ENCODE results near the gene FADD.
"Not testable (repeated sequence)": the region's sequence is repeated elsewhere in the genome, so short reads cannot be mapped to it uniquely, and the experiment has no call there.

FADD gene

DNA sequence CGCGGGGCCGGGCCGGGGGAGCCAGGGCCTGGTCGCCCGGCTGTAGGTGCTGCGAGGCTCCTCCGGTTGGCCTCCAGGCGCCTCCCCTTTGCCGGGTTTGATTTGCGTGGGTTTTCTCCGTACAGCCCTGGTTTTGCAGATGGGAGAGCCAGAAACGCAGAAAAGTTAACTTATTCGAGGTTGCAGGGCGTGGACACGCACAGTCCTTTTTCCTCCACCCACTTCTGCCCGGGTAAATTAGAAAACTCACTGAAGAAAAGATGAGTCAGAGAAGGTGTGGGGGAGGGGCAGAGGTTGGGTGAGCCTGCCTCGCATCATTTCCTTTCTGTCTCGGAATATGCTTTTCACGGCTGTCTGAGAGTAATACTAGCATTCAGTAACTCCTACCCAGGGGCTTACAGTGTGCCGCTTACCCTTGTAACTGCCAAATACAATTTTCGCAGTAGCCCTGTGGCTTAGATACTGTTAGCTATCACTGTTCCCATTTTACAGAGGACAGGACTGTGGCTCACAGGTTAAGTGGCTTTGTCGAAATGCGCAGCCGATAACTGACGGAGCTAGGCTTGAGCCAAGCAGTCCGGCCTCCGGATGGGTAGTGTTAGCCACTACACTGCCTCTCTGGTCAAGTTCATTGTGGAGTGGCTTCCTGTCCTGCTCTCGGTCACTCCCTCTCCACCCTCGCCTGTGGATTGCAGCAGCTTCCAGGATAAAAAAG is 812 bp downstream of the FADD start:
- DNase-seq (ENCODE audit: low read depth in 2 of 3, low spot score in 2 of 3): peak; percentile 42 to 80 (median 59)

DNA sequence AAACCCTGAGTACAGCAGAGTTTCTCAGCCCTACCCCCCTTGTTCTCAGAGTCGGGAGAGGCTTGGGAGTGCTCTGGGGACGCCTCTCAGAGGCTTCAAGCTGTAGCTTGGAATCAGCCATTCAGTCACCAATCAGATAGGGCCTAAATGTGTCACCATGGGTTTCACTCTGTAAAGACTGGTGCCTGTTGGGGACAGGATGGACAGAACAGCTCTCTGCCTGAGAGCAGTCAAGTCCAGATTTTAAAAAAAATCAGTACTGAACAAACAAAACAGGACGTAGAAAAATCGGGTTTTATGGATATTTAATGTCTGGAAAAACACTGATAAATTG is 1.3 kb downstream of the FADD start:
- no peak for DNase-seq (ENCODE audit: low read depth in 2 of 3, low spot score in 2 of 3)

DNA sequence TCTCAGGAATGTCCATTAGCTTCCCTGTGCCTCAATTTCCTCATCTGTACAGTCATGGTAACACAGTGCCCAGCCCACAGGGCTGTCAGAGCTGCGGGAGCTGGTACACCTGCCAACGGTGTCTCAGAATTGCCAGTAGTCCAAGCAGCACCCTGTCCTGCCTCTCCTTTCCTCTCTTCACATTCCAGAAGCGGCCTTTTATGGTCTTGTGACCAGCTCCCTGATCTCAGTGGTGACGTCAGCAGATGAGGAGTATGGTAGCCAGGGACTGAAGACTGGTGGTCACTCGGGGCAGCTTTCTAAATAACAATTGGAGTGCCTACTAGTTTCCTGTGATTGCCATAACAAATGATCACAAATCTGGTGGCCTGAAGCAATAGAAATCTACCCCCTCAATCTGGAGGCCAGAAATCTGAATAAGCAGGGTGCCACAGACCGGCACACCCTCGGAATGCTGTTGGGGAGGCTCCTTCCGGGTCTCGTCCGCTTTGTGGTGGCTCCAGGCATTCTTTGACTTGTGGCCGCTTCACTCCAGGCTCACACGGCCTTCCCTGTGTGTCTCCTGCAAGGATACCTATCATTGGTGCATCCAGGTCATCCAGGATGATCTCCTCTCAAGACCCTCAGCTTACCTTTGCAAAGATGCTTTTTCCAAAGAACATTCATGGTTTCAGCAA is 2.1 kb downstream of the FADD start:
- DNase-seq (ENCODE audit: low read depth in 2 of 3, low spot score in 2 of 3): no peak

DNA sequence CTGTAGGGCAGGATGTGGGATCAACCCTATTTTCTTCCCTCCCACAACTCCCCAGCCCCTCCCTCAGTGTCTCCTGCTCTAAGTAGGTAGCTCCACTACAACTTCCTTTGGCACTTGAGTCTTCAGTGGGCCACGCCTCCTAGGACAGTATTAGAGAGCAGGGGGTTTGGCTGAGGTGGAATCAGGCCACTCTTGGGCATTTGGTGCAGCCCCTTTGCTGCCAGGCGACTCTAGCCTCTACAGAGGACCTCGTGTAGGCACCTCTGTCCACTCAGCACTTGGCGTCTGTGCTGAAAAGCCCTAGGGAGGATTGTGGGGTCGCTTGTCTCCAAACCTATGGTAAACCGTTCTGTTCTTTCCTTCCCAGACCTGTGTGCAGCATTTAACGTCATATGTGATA is 2.7 kb downstream of the FADD start:
- DNase-seq (ENCODE audit: low read depth in 2 of 3, low spot score in 2 of 3): no peak

DNA sequence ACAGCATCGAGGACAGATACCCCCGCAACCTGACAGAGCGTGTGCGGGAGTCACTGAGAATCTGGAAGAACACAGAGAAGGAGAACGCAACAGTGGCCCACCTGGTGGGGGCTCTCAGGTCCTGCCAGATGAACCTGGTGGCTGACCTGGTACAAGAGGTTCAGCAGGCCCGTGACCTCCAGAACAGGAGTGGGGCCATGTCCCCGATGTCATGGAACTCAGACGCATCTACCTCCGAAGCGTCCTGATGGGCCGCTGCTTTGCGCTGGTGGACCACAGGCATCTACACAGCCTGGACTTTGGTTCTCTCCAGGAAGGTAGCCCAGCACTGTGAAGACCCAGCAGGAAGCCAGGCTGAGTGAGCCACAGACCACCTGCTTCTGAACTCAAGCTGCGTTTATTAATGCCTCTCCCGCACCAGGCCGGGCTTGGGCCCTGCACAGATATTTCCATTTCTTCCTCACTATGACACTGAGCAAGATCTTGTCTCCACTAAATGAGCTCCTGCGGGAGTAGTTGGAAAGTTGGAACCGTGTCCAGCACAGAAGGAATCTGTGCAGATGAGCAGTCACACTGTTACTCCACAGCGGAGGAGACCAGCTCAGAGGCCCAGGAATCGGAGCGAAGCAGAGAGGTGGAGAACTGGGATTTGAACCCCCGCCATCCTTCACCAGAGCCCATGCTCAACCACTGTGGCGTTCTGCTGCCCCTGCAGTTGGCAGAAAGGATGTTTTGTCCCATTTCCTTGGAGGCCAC is 3.3 kb downstream of the FADD start:
- no peak for DNase-seq (ENCODE audit: low read depth in 2 of 3, low spot score in 2 of 3)

DNA sequence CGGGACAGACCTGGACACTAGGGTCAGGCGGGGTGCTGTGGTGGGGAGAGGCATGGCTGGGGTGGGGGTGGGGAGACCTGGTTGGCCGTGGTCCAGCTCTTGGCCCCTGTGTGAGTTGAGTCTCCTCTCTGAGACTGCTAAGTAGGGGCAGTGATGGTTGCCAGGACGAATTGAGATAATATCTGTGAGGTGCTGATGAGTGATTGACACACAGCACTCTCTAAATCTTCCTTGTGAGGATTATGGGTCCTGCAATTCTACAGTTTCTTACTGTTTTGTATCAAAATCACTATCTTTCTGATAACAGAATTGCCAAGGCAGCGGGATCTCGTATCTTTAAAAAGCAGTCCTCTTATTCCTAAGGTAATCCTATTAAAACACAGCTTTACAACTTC is 3.9 kb downstream of the FADD start:
- DNase-seq (ENCODE audit: low read depth in 2 of 3, low spot score in 2 of 3): no peak

DNA sequence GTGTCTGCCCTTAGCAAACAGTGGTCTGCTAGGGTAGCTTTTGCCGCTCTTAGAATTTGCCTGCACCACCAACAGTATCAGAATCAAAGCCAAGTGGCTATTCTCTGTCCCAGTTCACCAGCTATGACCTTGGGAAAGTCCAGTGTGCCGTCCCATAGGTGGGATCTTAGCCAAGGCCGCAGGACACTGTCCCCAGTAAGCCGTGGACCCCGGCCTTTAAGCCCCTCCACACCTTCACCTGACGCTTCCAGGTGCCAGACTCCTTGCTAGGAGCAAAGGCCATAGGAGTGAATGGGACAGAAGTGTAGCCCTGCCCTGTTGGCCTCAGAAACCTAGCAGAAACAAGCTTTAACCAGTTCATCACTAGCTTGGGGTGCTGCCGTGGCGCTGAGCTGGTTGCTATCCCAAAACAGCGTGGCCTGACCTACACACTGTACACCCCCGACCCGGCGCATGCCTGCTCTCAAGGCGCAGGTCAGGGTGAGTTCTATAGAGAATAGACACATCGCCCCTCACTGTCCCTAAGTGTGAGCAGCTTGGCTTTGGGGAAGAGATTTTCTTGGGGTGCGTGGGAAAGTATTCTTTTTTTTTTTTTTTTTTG is 4.5 kb downstream of the FADD start:
- DNase-seq (ENCODE audit: low read depth in 2 of 3, low spot score in 2 of 3): no peak

DNA sequence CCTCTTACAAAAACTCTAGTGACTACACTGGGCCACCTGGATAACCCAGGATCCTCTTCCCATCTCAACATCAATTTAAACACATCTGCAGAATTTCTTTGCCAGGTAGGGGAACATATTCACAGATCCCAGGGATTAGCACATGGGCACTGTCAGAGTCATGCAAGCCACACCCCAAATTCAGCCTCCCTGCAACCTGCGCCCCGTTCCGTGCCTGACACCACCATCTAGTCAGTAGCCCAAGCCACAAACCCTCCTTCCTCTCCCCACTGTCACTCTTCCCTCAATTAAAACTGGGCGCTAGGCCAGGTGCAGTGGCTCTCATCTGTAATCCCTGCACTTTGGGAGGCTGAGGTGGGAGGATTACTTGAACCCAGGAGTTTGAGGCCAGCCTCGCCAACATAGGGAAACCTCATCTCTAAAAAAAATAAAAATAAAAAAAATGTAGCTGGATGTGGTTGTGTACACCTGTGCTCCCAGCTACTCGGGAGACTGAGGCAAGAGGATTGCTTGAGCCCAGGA is 6.4 kb downstream of the FADD start:
- DNase-seq (ENCODE audit: low read depth in 2 of 3, low spot score in 2 of 3): no peak

DNA sequence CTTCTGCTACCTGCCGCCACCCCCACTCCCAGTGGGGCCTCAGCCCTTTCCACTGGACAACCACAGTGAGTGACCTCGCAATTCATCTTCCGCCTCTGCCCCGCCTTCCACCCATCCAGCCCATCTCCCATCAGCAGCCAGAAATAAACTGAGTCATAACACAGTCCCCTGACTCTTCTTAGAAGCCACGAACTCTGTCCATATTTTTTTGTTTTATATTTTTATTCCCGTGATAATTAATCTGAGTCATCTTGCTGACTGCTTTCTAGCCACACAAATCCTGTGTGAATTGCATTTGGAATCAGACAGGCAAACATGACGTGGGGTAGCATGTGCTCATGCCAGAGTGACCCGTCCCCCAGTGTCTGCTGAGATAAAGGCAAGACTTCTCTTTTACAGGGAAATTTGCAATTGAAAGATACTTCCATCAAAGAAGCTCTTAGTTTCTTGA is 7.0 kb downstream of the FADD start:
- DNase-seq (ENCODE audit: low read depth in 2 of 3, low spot score in 2 of 3): no peak

DNA sequence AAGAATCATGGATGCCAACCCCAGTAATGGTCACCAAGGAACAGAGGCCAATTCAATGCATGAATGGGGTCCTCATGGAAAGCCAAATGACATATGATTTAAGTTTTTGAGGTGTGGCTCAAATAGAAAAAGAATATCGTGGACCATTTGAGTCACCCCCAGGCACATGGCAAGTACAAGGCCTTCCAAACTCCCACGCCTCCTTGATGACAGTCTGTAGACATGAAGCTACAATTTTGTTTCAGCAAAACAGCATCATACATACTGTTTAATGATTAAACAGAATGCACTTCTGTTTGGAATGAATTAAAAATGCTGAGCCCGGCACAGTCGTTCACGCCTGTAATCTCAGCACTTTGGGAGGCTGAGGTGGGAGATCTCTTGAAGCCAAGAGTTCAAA is 7.4 kb downstream of the FADD start:
- no peak for DNase-seq (ENCODE audit: low read depth in 2 of 3, low spot score in 2 of 3)

DNA sequence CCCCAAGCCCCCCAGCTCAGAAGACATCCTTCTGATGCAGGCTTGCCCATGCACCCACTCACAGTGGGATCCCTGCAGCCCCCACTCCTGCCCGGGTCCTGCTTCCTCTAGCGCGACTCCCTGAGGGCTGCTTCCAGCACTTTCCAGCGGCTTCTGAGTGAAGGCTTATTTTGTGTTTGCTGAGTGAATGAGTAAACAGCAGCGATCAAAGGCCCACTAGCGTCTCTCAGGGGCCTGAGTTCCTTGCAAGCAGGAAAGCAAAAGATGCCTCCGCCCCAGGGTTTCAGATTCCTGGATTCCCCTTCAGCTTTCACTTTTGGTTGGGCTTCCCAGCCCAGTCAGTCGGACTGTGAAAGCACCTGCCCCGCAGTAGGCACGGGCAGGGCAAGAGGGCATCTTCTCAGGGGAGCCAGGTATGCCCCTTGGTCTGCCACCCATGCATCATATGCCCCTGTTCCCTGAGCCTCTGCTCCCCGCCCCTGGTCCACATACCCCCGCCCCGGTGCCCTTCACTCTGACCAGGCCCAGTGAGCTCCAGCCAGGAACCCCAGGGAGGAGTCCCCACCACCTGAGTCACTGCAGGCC is 9.2 kb downstream of the FADD start:
- DNase-seq (ENCODE audit: low read depth in 2 of 3, low spot score in 2 of 3): no peak

DNA sequence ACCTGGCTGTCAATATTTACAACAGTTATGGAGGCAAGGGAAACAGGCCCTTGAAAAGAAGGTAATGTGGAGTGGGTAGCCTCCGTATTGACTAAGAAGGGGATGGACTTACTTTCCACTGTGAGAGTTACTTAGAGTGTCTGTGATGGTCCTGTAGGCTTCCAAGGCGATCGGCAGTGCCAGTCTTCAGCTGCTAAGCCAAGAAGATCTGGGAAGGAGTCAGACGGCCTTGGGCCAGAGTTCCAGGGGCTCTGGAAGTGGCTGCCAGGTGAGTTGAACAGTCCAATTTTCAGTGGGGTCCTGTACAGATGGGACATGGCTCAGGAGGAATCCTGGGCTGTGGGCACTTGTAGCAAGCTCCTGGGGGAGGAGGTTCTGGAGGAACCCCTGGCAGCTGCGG is 14.3 kb downstream of the FADD start:
- not testable (repeated sequence) for DNase-seq (ENCODE audit: low read depth in 2 of 3, low spot score in 2 of 3)

DNA sequence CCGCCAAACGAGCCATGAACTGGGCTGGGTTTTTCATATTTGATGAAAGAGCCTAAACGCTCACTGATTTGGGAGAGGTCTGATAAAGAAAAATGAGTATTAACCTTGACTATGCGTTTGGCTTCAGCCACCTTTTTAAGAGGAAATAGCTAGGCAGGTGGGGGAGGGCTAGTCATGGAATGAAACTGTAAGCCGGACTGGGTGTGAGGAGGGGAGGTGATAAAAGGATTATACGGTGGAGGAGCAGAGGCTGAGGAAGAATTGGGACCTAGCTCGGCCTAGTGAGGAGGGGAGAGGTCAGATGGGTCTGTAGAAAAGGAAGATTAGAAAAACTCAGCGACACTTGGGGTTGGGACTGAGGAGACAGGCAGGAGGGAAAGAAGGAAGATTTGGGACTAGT is 15.0 kb downstream of the FADD start:
- not testable (repeated sequence) for DNase-seq (ENCODE audit: low read depth in 2 of 3, low spot score in 2 of 3)

DNA sequence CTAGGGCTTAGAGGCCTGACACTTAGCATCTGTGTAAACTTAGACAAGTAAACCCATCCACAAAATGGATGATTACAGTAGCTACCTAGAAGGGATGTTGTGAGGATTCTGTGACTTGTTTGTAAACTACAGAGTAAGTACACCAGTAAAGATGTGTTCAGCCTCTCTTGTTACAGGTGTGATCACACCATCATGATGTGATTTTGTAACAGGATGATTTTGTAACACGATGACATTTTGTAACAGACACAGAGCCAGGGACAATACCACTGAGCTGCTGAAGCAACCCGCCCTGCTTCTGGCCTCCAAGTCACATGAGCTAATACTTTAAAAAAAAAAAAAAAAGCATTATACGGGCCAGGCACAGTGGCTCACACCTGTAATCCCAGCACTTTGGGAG is 17.0 kb downstream of the FADD start:
- no peak for DNase-seq (ENCODE audit: low read depth in 2 of 3, low spot score in 2 of 3)

DNA sequence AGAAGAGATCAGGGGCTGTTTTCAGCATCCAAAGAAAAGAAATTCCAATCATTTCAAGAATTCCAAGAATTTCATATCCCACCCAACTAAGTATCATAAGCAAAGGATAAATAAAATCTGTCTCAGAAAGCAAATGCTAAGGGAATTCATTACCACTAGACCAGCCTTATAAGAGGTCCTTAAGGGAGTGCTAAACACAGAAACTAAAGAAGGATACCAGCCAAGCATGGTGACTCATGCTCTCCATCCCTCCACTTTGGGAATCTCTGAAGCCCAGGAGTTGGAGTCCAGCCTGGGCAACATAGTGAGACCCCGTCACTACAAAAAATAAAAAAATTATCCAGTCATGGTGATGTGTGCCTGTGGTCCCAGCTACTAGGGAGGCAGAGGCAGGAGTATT is 17.8 kb downstream of the FADD start:
- DNase-seq (ENCODE audit: low read depth in 2 of 3, low spot score in 2 of 3): no peak

DNA sequence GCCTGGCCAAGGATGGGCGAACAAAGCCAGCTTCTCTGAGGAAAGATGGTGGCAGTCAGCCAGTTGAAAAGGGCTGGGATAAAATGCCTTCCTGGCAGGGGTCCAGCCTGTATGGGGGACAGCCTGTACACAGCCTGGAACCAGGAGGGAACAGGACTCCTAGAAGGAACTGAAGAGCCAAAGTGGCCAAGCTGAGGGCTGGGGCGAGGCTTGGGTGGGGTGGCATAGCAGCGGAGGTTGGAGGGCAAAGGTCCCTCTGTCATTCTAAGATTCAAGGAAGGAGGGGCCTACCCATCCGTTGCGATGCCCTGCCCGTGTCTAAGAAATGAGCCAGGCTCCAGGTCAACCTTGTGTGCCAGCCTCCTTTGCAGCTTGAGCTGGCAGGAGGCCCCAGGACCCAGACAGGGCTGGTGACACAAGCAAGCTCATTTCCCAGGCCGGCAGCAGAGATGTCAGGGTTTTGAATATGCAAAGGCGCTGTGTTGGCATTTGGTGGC is 22.6 kb downstream of the FADD start:
- DNase-seq (ENCODE audit: low read depth in 2 of 3, low spot score in 2 of 3): no peak

DNA sequence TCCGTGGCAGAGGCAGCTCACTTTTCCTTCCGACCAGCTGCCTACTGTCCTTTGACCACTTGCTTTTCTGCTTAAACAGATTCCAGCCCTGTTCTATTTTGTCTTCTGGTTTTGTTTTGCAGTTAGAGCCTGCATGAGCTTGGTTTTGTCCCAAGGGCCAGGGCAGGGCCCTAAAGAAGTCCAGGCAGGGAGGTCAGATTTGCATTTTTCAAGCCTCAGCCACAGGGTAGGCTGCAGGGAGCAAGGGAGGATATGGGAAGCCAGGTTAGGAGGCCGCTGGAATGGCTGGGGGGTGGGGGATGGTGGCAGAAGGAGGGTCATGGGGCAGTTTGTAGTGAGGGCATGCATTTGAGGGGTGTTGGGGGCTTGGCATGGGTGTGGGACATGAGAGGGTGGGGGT is 23.1 kb downstream of the FADD start:
- no peak for DNase-seq (ENCODE audit: low read depth in 2 of 3, low spot score in 2 of 3)

DNA sequence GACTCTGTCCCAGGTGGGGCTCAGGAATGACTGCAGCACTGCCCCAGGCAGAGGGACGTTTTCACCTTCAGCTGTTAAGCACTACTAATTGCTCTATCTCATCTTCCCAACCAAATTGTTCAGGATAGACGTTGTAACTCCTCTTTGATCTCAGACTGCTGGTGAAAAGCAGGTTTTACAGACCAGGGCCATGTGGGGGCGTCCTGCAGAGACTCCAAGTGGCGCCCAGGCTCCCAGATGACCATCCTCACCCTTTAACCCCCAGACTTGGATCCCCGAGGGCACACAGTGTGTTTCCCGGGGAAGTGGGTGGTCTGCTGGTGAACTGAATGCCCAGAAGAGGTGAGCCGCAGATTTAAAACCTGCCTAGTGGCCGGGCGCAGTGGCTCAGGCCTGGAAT is 23.9 kb downstream of the FADD start:
- DNase-seq (ENCODE audit: low read depth in 2 of 3, low spot score in 2 of 3): no peak

DNA sequence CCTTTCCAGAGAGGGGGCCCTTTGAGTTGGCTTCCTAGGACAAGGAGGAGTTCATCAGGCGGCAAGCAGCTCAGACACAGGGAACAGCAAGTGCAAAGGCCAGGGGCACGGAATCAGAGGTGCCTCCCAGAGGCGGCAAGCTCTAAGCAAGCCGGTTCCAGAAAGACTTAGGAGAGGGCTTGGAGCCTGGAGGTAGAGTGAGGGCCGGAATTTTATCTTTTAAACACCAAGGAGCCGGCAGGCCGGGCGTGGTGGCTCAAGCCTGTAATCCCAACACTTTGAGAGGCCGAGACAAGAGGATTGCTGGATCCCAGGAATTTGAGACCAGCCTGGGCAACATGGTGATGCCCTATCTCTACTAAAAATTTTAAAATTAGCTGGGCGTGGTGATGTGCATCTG is 26.6 kb downstream of the FADD start:
- no peak for DNase-seq (ENCODE audit: low read depth in 2 of 3, low spot score in 2 of 3)

DNA sequence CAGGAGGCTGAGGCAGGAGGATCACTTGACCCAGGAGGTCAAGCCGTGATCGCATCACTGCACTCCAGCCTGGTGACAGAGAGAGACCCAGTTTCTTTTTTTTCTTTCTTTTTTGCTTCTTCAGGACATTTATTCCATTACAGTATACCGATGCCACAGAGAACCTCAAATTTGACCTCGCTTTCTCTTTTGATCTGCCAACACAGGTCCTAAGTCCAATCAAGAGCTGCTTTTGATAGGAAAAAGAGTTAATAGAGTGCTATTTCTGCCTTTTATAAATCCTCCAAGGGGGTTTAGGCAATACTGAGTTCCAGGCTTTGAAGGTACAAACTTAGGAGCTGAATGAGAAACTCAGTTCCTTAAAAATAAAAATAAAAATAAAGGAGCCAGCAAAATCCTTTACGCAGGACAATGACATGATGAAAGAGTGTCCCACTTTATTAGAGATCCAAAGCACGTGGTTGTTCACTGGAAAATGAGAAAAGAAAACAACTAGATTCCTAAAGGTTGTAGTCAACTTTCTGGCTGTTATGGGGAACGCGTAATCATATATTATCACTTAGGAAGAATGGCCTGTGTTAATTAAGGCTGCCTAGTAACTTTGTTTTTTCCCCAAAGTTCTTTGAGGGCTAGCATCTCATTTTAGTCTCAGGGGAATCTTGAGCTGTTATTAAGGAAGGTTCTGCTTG is 27.2 kb downstream of the FADD start:
- DNase-seq (ENCODE audit: low read depth in 2 of 3, low spot score in 2 of 3): no peak

All from activated CD8-positive, alpha-beta memory T cell treated with anti-CD3 and anti-CD28 coated beads for 48 hours (primary cell).